Glutamatergic neuron (in vitro differentiated cells): ENCODE measurements around the gene NAV3. TPM values are rescaled to one million over a fixed set of nuclear protein-coding genes. Genes with fewer than 3 reads are reported as not detected.

Source experiments
- DNase-seq: peaks from one replicate; pipeline ENCODE4 v3.0.0; 2022
- H3K27ac Mint-ChIP-seq: one replicate; pipeline ENCODE4 v1.8.0; 2020; ENCODE audit warnings: mild to moderate bottlenecking, mixed read lengths, inconsistent platforms; ENCODE audit not compliant: unreplicated experiment
- H3K27me3 Mint-ChIP-seq: one replicate; pipeline ENCODE4 v1.8.0; 2020; ENCODE audit warnings: mild to moderate bottlenecking, moderate library complexity, mixed read lengths, inconsistent platforms; ENCODE audit not compliant: unreplicated experiment
- H3K36me3 Mint-ChIP-seq: one replicate; pipeline ENCODE4 v1.8.0; 2020; ENCODE audit warnings: mild to moderate bottlenecking, mixed read lengths, inconsistent platforms; ENCODE audit not compliant: unreplicated experiment
- H3K4me1 Mint-ChIP-seq: one replicate; pipeline ENCODE4 v1.8.0; 2020; ENCODE audit warnings: mild to moderate bottlenecking, low read depth, mixed read lengths, inconsistent platforms; ENCODE audit not compliant: unreplicated experiment
- H3K4me3 Mint-ChIP-seq: one replicate; pipeline ENCODE4 v1.8.0; 2020; ENCODE audit warnings: mild to moderate bottlenecking, mixed read lengths, inconsistent platforms; ENCODE audit not compliant: unreplicated experiment
- H3K9me3 Mint-ChIP-seq: one replicate; pipeline ENCODE4 v1.8.0; 2020; ENCODE audit warnings: mild to moderate bottlenecking, moderate library complexity, mixed read lengths, inconsistent platforms; ENCODE audit not compliant: unreplicated experiment
- CTCF ChIP-seq: fragments of 200-600 bp; sonication (generic); IDR thresholded peaks from one replicate; pipeline ENCODE4 v1.5.0; 2021; ENCODE audit not compliant: partially characterized antibody, unreplicated experiment
- total RNA-seq: library from RNA; stranded (reverse); fragmentation: NEBNext Ultra II Directional; extraction: Animal tissue kit (Norgen Biotek cat#: 25700); gene quantifications from one replicate; pipeline ENCODE4 v1.2.1, GENCODE V29; 2021; ENCODE audit not compliant: unreplicated experiment

NAV3 gene
- total RNA-seq, 1 donor from 2014 or later: 13.6 TPM

GRCh38 chr12:77878901-77879300 lies 48.2 kb downstream of the NAV3 start:
- Mint-ChIP-seq H3K27ac (no peak overlapping the region), H3K4me1 (no peaks in the 10 kb centered on the region), H3K4me3 (no peak overlapping the region), H3K36me3 (no peaks in the 10 kb centered on the region), H3K27me3 (peaks cover 2% of the 10 kb centered on the region), H3K9me3 (no peaks in the 10 kb centered on the region)
- DNase-seq: no peak
- no peak for TF ChIP-seq CTCF

DNA sequence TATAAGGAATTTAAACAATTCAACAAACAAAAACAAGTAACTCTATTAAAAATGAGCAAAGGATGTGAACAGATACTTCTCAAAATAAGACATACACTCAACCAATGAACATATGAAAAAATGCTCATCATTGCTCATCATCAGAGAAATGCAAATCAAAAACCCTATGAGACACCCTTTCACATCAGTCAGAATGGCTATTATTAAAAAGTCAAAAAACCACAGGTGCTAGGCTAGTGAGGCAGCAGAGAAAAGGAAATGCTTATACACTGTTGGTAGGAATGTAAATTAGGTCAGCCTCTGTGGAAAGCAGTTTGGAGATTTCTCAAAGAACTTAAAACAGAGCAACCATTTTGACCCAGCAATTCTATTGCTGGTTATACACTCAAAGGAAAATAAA lies 52.0 kb downstream of the NAV3 start:
- no peaks in the 10 kb centered on the region for H3K4me1 Mint-ChIP-seq
- no peaks in the 10 kb centered on the region for H3K36me3 Mint-ChIP-seq
- no peaks in the 10 kb centered on the region for H3K9me3 Mint-ChIP-seq
- no peak for DNase-seq
- peaks cover 2% of the 10 kb centered on the region for H3K27me3 Mint-ChIP-seq
- no peak overlapping the region for H3K27ac Mint-ChIP-seq
- no peak overlapping the region for H3K4me3 Mint-ChIP-seq
- no peak for TF ChIP-seq CTCF

- H3K36me3 Mint-ChIP-seq: no peaks in the 10 kb centered on the region
- H3K27me3 Mint-ChIP-seq: no peaks in the 10 kb centered on the region
- TF ChIP-seq CTCF: no peak
- H3K27ac Mint-ChIP-seq: no peak overlapping the region
- no peak for DNase-seq
- H3K4me3 Mint-ChIP-seq: no peak overlapping the region
- no peaks in the 10 kb centered on the region for H3K9me3 Mint-ChIP-seq
- no peaks in the 10 kb centered on the region for H3K4me1 Mint-ChIP-seq
Measured at GRCh38 chr12:77888611-77889010, 57.9 kb downstream of the NAV3 start.

DNA sequence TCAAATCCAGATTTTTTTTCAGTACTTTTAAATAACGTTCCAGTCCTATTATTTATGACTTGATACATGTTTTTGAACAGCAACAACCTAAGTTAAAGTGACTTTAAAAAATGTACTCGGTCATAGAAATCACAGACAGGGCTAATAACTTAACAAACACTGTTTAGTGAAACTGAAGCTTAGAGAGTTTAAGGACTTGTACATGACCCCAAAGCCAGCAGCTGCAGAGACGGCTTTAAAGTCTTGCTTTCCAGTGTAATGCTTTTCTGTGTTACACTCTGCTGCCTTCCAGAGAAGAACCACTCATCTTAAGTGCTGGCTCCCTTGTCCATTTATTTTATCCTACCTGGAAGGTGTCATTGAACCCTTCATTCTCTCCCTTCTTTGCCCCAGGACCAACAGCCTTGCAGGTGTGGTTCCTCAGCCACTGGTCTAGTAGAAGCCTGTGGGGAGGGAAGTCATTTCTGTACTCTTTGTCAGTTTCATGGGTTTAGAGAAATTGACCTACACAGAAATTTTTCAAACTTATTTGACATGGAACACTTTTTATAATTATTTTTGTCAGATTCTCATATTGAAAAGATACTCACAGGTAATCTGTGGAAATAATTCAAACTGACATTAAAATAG lies 60.9 kb downstream of the NAV3 start:
- no peak for DNase-seq
- Mint-ChIP-seq H3K27me3 (no peaks in the 10 kb centered on the region), H3K4me1 (no peaks in the 10 kb centered on the region), H3K9me3 (no peaks in the 10 kb centered on the region), H3K27ac (no peak overlapping the region), H3K4me3 (no peak overlapping the region), H3K36me3 (no peaks in the 10 kb centered on the region)
- no peak for TF ChIP-seq CTCF

GRCh38 chr12:77893918-77894317 lies 63.2 kb downstream of the NAV3 start:
- Mint-ChIP-seq H3K27me3 (no peaks in the 10 kb centered on the region), H3K4me3 (no peak overlapping the region), H3K4me1 (no peaks in the 10 kb centered on the region), H3K27ac (no peak overlapping the region), H3K36me3 (no peaks in the 10 kb centered on the region), H3K9me3 (no peaks in the 10 kb centered on the region)
- TF ChIP-seq CTCF: no peak
- no peak for DNase-seq
